GM20000 (cell line): Measurements from ENCODE around the gene SLC6A6.

ENCODE experiments used
- DNase-seq: peaks from one replicate; pipeline ENCODE4 v3.0.0; 2012; ENCODE audit warnings: low spot score
- TF ChIP-seq, protein P1 (sequence below): IDR thresholded peaks from 2 replicates; pipeline ENCODE4 v1.5.1; 2012; ENCODE audit warnings: mild to moderate bottlenecking, control low read depth; ENCODE audit errors: extremely low read depth, missing control alignments

SLC6A6 gene

DNA sequence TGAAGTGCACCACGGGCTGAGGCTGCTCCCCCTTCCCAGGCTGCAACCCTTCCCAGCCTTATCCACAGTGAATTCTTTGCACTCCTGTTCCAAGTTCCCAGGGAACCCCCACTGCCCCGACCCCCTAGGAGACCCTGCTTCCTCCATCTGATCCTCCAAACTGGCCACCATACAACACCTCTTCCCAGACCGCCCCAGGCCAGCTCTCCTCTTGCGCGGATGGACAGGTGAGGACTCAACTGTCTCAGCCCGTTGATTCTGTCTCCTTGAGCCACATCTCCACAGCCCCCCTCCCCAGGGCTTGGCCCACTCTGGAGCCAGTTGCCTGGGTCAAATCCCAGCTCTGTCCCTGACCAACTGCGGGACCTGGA lies 116.0 kb downstream of the SLC6A6 start:
- TF ChIP-seq, protein P1, sequence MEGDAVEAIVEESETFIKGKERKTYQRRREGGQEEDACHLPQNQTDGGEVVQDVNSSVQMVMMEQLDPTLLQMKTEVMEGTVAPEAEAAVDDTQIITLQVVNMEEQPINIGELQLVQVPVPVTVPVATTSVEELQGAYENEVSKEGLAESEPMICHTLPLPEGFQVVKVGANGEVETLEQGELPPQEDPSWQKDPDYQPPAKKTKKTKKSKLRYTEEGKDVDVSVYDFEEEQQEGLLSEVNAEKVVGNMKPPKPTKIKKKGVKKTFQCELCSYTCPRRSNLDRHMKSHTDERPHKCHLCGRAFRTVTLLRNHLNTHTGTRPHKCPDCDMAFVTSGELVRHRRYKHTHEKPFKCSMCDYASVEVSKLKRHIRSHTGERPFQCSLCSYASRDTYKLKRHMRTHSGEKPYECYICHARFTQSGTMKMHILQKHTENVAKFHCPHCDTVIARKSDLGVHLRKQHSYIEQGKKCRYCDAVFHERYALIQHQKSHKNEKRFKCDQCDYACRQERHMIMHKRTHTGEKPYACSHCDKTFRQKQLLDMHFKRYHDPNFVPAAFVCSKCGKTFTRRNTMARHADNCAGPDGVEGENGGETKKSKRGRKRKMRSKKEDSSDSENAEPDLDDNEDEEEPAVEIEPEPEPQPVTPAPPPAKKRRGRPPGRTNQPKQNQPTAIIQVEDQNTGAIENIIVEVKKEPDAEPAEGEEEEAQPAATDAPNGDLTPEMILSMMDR: no peak
- DNase-seq: no peak

DNA sequence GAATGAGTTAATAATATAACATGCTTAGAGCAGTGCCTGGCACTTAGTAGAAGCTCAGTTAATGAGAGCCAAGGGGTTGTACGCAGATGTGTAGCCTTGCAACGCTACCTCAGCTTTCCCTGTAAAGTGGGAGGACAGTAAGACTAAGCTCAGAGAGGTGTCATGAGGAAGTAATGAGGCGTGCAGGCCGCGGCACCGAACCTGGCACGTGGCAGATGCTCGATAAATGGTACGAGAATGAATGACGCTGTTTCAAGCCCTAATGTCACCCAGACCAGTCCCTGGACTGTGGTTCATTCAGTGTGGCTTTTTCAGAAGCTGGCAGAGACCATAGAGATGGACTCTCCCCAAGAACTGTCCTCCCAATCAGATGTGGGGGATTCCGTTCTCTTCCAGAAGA lies 116.5 kb downstream of the SLC6A6 start:
- no peak for DNase-seq
- TF ChIP-seq, protein P1: no peak

DNA sequence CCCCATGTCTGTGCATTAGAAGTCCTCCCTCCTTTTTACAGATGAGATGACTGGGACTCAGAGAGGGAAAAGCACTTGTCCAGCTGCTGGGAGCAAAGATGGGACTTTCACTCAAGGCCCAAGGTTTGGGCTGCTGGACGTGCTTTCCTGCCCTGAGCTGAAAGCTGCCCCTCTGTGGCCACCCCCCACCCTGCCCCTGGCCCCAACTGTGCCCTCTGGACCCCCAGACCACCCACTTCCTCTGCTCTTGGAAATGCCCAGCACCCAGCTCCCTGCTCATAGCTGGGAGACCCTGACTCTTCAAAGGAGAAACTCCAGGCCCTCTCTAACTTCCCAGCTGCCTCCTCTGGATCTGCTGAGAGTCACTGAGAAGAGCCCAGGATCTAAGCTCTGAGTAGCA lies 117.0 kb downstream of the SLC6A6 start:
- TF ChIP-seq, protein P1: no peak
- no peak for DNase-seq

DNA sequence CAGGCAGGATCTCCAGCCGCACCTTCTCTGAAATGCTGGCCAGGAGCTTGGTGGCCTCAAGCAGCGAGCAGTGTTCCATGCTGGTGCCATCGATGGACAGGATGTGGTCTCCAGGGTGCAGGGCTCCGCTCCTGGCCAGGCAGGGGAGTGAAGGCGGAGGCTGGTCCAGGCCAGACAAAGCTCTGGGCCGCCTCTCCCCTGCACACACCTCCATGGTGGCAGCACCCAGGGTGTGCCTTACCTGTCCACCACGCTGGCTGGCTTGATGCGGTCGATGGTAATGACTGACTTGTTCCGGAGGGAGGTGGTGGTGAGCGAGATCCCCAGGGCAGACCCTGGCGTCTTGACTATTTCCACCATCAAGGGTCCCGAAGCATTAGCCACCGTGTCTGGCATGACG lies 117.7 kb downstream of the SLC6A6 start:
- TF ChIP-seq, protein P1: no peak
- no peak for DNase-seq

DNA sequence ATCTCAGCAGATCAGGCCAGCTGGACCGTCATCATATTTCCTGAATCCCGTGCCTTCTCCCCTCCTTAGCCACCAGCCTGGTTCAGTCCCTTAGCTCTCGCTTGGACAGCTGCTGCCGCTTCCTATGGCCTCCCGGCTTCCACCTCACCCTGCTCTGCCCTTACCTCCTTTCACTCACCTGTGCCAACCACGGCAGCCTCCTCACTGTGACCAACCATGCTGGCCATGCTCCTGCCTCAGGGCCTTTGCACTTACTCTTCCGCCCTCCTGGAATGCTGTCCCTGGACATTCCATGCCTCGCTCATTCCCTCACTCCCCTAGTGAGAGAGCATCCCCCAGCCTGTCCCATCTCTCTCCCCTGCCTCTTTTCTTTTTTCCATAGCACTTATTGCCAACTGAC lies 118.6 kb downstream of the SLC6A6 start:
- DNase-seq: no peak
- TF ChIP-seq, protein P1: no peak

DNA sequence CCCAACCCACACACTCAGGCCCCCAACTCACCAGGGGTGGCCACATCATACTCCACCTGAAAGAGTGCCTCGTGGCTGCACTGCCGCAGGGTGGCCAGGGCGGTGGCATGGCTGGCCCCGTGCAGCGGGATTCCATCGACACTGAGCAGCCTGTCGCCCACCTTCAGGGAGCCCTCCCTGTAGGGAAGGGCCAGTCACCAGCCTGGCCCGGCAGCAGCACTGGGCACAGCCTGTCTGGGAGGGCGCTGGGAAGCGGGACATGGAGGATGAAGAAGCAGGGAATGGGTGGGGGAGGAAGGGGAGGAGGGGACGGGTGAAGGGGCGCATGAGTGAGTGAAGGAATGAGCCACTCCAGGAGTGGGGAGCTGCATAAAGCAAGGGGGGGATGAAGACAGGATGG lies 119.2 kb downstream of the SLC6A6 start:
- TF ChIP-seq, protein P1: no peak
- no peak for DNase-seq

DNA sequence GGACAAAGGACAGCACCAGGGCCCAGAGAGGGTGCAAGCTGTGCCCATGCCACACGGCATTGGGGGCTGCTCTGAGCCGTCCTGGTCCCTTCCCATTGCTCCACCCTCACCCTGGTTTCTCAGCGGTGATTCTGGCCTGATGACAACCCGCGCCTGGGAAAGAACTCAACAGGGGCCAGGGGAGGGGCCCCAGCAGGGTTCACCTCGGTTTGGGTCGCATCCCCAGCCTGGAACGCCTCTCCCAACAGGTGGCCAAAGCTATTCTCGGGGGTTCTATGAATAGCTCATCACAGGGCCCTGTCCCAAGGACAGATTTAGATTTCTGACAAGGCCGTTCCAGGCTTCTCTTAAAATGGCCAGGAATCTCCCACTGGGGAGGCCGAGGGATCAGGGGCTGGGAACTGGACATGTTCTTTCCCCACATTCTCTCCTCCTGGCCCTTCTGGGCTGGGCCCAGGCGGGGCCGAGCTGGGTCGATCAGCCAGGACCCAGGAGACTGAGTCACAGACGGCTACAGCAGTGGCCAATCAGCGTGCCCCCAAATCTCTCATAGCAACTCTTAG lies 119.8 kb downstream of the SLC6A6 start:
- no peak for DNase-seq
- TF ChIP-seq, protein P1: no peak
